H1 (cell line): ENCODE data around the gene SORL1-AS1.

Experiments
- CTCF ChIA-PET: fragments of 300-600 bp; sonication (Branson Sonifier 250); formaldehyde crosslinking; loops from one replicate; lab custom pipeline; 2021; ENCODE audit not compliant: partially characterized antibody; lab: Charles Lee
- POLR2A ChIA-PET: fragments of 300-600 bp; sonication (Branson Sonifier 250); formaldehyde crosslinking; loops from one replicate; lab custom pipeline; 2021; ENCODE audit warnings: inconsistent platforms; ENCODE audit not compliant: partially characterized antibody; lab: Charles Lee
- DNase-seq, 2 experiments: peaks; one replicate each; pipeline versions ENCODE4 v3.0.0 to v3.0.0-alpha.2; 2010 to 2022; ENCODE audit warnings: low spot score in 2 of 2, low read depth in 1 of 2, mixed read lengths in 1 of 2
- FAIRE-seq: peaks from 2 replicates; lab custom pipeline; 2011; peaks lifted over from hg19 to GRCh38; lab: Jason Lieb, UNC
- H2AFZ ChIP-seq: 2 replicates; pipeline ENCODE4 v1.8.1; 2012; ENCODE audit warnings: low read length, inconsistent platforms
- H2AK5ac ChIP-seq: 2 replicates; pipeline ENCODE4 v1.6.1; 2013; ENCODE audit warnings: low read depth, low read length
- H2BK120ac ChIP-seq: replicated peaks from 2 replicates; pipeline ENCODE3; 2013; ENCODE audit warnings: low read depth, low read length, inconsistent platforms
- H2BK12ac ChIP-seq: 2 replicates; pipeline ENCODE4 v1.6.1; 2013; ENCODE audit warnings: low read depth, low read length
- H2BK15ac ChIP-seq: 2 replicates; pipeline ENCODE4 v1.6.1; 2013; ENCODE audit warnings: low read length
- H2BK20ac ChIP-seq: 2 replicates; pipeline ENCODE4 v1.6.1; 2013; ENCODE audit warnings: low read length
- H2BK5ac ChIP-seq: 2 replicates; pipeline ENCODE4 v1.6.1; 2013; ENCODE audit warnings: low read depth, low read length
- H3K14ac ChIP-seq: 2 replicates; pipeline ENCODE4 v1.6.1; 2013; ENCODE audit warnings: inconsistent platforms; ENCODE audit not compliant: insufficient read length
- H3K18ac ChIP-seq: 2 replicates; pipeline ENCODE4 v1.6.1; 2013; ENCODE audit warnings: low read length; ENCODE audit errors: extremely low read depth
- H3K23ac ChIP-seq: 2 replicates; pipeline ENCODE4 v1.6.1; 2013; ENCODE audit warnings: inconsistent platforms; ENCODE audit not compliant: insufficient read length
- H3K23me2 ChIP-seq: 2 replicates; pipeline ENCODE4 v1.6.1; 2013; ENCODE audit warnings: low read depth, low read length
- H3K27ac ChIP-seq: 2 replicates; pipeline ENCODE4 v1.6.1; 2011; ENCODE audit warnings: low read depth, low read length, inconsistent platforms
- H3K27me3 ChIP-seq, 4 experiments: replicated peaks in 1 of 4; 1 replicate in 1 of 4; 2 replicates in 3 of 4; pipeline versions ENCODE4 v1.6.1 to v1.8.1; 2011 to 2013; ENCODE audit warnings: low read length in 3 of 4, mild to moderate bottlenecking in 3 of 4, inconsistent platforms in 2 of 4, mixed read lengths in 2 of 4, moderate library complexity in 1 of 4; ENCODE audit not compliant: control insufficient read depth in 3 of 4, insufficient read depth in 3 of 4; ENCODE audit errors: extremely low read depth in 1 of 4
- H3K36me3 ChIP-seq, 4 experiments: 2 replicates each; pipeline versions ENCODE4 v1.6.1 to v1.8.1; 2011 to 2013; ENCODE audit warnings: mild to moderate bottlenecking in 4 of 4, low read length in 3 of 4, moderate library complexity in 2 of 4, control low read depth in 1 of 4, inconsistent platforms in 1 of 4; ENCODE audit not compliant: insufficient read depth in 4 of 4, control insufficient read depth in 2 of 4
- H3K4ac ChIP-seq: replicated peaks from 2 replicates; pipeline ENCODE3; 2013; ENCODE audit warnings: low read length, low read depth, mixed read lengths, inconsistent platforms; ENCODE audit not compliant: insufficient read length
- H3K4me1 ChIP-seq, 4 experiments: replicated peaks in 1 of 4; 1 replicate in 1 of 4; 2 replicates in 3 of 4; pipeline versions ENCODE4 v1.6.1 to v1.8.1; 2011 to 2013; ENCODE audit warnings: low read length in 3 of 4, inconsistent platforms in 2 of 4, mixed read lengths in 1 of 4; ENCODE audit not compliant: insufficient read depth in 4 of 4, control insufficient read depth in 3 of 4
- H3K4me2 ChIP-seq, 2 experiments: 2 replicates each; pipeline versions ENCODE4 v1.6.1 to v1.8.1; 2011 to 2013; ENCODE audit warnings: low read depth in 2 of 2, low read length in 2 of 2, control low read depth in 1 of 2, inconsistent platforms in 1 of 2, mild to moderate bottlenecking in 1 of 2; ENCODE audit not compliant: insufficient read depth in 1 of 2
- H3K4me3 ChIP-seq, 4 experiments: fragments of 200-600, 300-600 bp in 1 of 4; sonication (generic), shearing (Covaris generic), sonication (Bioruptor Twin) in 1 of 4; 2 replicates each; pipeline versions ENCODE4 v1.5.1 to v1.8.1; 2011 to 2016; ENCODE audit warnings: low read length in 4 of 4, low read depth in 3 of 4, control low read depth in 2 of 4, inconsistent platforms in 2 of 4, mild to moderate bottlenecking in 2 of 4, mixed read lengths in 1 of 4, moderate library complexity in 1 of 4; ENCODE audit not compliant: insufficient read depth in 2 of 4; ENCODE audit errors: extremely low read depth in 1 of 4
- H3K56ac ChIP-seq: replicated peaks from 2 replicates; pipeline ENCODE3; 2013; ENCODE audit warnings: low read depth, mild to moderate bottlenecking, mixed read lengths, low read length, inconsistent platforms; ENCODE audit not compliant: insufficient read length
- H3K79me1 ChIP-seq: 2 replicates; pipeline ENCODE4 v1.6.1; 2013; ENCODE audit warnings: low read depth, low read length, control low read depth
- H3K79me2 ChIP-seq, 2 experiments: 2 replicates each; pipeline versions ENCODE4 v1.6.1 to v1.8.1; 2012 to 2013; ENCODE audit warnings: low read length in 2 of 2, mild to moderate bottlenecking in 2 of 2, inconsistent platforms in 1 of 2; ENCODE audit not compliant: insufficient read depth in 2 of 2, control insufficient read depth in 1 of 2
- H3K9ac ChIP-seq, 4 experiments: replicated peaks in 1 of 4; 1 replicate in 1 of 4; 2 replicates in 3 of 4; pipeline versions ENCODE4 v1.6.1 to v1.8.1; 2011 to 2013; ENCODE audit warnings: low read depth in 3 of 4, low read length in 3 of 4, control low read depth in 2 of 4, mild to moderate bottlenecking in 2 of 4, moderate library complexity in 2 of 4, inconsistent platforms in 1 of 4; ENCODE audit errors: extremely low read depth in 1 of 4
- H3K9me3 ChIP-seq, 2 experiments: 2 replicates each; pipeline versions ENCODE4 v1.6.1 to v1.8.1; 2012 to 2013; ENCODE audit warnings: mild to moderate bottlenecking in 2 of 2, moderate library complexity in 2 of 2, control low read depth in 1 of 2, inconsistent platforms in 1 of 2, low read depth in 1 of 2, low read length in 1 of 2, mixed read lengths in 1 of 2; ENCODE audit not compliant: insufficient read depth in 2 of 2
- H4K20me1 ChIP-seq, 2 experiments: replicated peaks in 1 of 2; 2 replicates each; pipeline versions ENCODE3 to v1.8.1; 2011 to 2013; ENCODE audit warnings: inconsistent platforms in 2 of 2, low read length in 2 of 2, mild to moderate bottlenecking in 1 of 2; ENCODE audit not compliant: insufficient read depth in 2 of 2, control insufficient read depth in 1 of 2
- H4K5ac ChIP-seq: 2 replicates; pipeline ENCODE4 v1.6.1; 2013; ENCODE audit warnings: low read length, low read depth, mixed read lengths, inconsistent platforms; ENCODE audit not compliant: insufficient read length
- H4K8ac ChIP-seq: 2 replicates; pipeline ENCODE4 v1.8.0; 2013; ENCODE audit warnings: mild to moderate bottlenecking, moderate library complexity, low read length, inconsistent platforms; ENCODE audit not compliant: insufficient read depth; ENCODE audit errors: extremely low read depth
- H4K91ac ChIP-seq: replicated peaks from 2 replicates; pipeline ENCODE3; 2013; ENCODE audit warnings: low read length, mixed read lengths, inconsistent platforms; ENCODE audit not compliant: insufficient read length
- ASH2L ChIP-seq: fragments of 200-600, 300-600 bp; sonication (generic); IDR thresholded peaks from one replicate; pipeline ENCODE4 v1.7.1; 2017; ENCODE audit warnings: low read length
- EGR1 ChIP-seq: IDR thresholded peaks from 2 replicates; pipeline ENCODE4 v1.6.1; 2011; ENCODE audit warnings: low read depth, low read length, borderline replicate concordance
- TAF1 ChIP-seq: IDR thresholded peaks from 2 replicates; pipeline ENCODE4 v1.6.1; 2011; ENCODE audit warnings: mild to moderate bottlenecking, low read depth, low read length
- TAF7 ChIP-seq: optimal IDR thresholded peaks from 2 replicates; pipeline ENCODE3; 2011; ENCODE audit warnings: low read depth, mild to moderate bottlenecking, inconsistent platforms, low read length, moderate library complexity, borderline replicate concordance
- WGBS, 2 experiments: shearing (Covaris generic) in 1 of 2; methylation state at CpG; one replicate each; pipeline versions ENCODE4 v1.1.6 to v1.1.7; 2013 to 2015; ENCODE audit warnings: low lambda C conversion rate in 2 of 2, mixed read lengths in 2 of 2, inconsistent platforms in 1 of 2, low coverage in 1 of 2, missing lambda C conversion rate in 1 of 2; ENCODE audit not compliant: insufficient replicate concordance in 2 of 2, insufficient coverage in 1 of 2, insufficient read length in 1 of 2; ENCODE audit errors: extremely low coverage in 1 of 2, missing lambda C conversion rate in 1 of 2; 5-methylcytosine and 5-hydroxymethylcytosine counted together

The SORL1-AS1 gene

GRCh38 chr11:121414141-121414913 lies 38.4 kb downstream of the SORL1-AS1 start:
- Histone ChIP-seq H4K8ac (no peak overlapping the region), H2BK120ac (no peak overlapping the region), H3K23ac (no peak overlapping the region), H4K91ac (no peak overlapping the region), H3K23me2 (no peaks in the 10 kb centered on the region), H3K4ac (no peak overlapping the region), H3K9me3 (no peaks in the 10 kb centered on the region), H3K56ac (no peak overlapping the region), H3K79me1 (no peaks in the 10 kb centered on the region), H2BK12ac (no peak overlapping the region), H2BK15ac (no peak overlapping the region), H4K5ac (no peak overlapping the region), H3K4me1 (no peaks in the 10 kb centered on the region), H3K14ac (no peak overlapping the region), H2AFZ (no peak overlapping the region), H3K18ac (no peak overlapping the region), H3K79me2 (no peaks in the 10 kb centered on the region), H2BK20ac (no peak overlapping the region), H3K36me3 (no peaks in the 10 kb centered on the region), H3K27me3 (no peaks in the 10 kb centered on the region), H3K9ac (no peak overlapping the region), H4K20me1 (no peaks in the 10 kb centered on the region), H3K27ac (no peak overlapping the region), H3K4me3 (no peak overlapping the region), H3K4me2 (no peak overlapping the region), H2AK5ac (no peak overlapping the region), H2BK5ac (no peak overlapping the region)
- no peak for DNase-seq
- no peak for FAIRE-seq
- WGBS, 2 experiments, result 89% methylated on average over 2 of the region's 2 CpGs; no CpG with 5 or more reads in 1 of the 2 experiments
- TF ChIP-seq TAF1 (no peak), TAF7 (no peak), EGR1 (no peak), ASH2L (no peak)
- ChIA-PET POLR2A (no interaction called here), CTCF (interaction anchor here (0.6 to 2.2 kb wide), 4 partner anchors 9 to 47 kb away, joined by 3 to 5 read pairs (median 4); no protein-coding TSS in a partner anchor)
